Endothelial cell of umbilical vein (primary cell): Measurements from ENCODE around the gene PLPP3. TPM values are rescaled to one million over a fixed set of nuclear protein-coding genes. Genes with fewer than 3 reads are reported as not detected.

Source experiments
- BruUV-seq: library from RNA; stranded (reverse); fragments of 400-500 nt; replicated peaks from 2 replicates; lab custom pipeline; 2021; lab: Mats Ljungman, UMichigan
- CTCF ChIA-PET: fragments of 300-600, 350-600 bp; sonication (Branson Sonifier 250); formaldehyde crosslinking; loops from one replicate; lab custom pipeline; 2021; ENCODE audit warnings: antibody characterized with exemption, inconsistent platforms; lab: Charles Lee
- POLR2A ChIA-PET: fragments of 300-600, 350-600 bp; sonication (Branson Sonifier 250); formaldehyde crosslinking; loops from one replicate; lab custom pipeline; 2021; ENCODE audit warnings: antibody characterized with exemption, inconsistent platforms; lab: Charles Lee
- DNase-seq: peaks from one replicate; pipeline ENCODE4 v3.0.0-alpha.2; 2011; ENCODE audit warnings: low read depth, low spot score
- FAIRE-seq: peaks from 2 replicates; lab custom pipeline; 2011; peaks lifted over from hg19 to GRCh38; lab: Jason Lieb, UNC
- H2AFZ ChIP-seq: 2 replicates; pipeline ENCODE4 v1.6.0; 2012; ENCODE audit warnings: low read depth, low read length, control low read depth, inconsistent platforms
- H3K27ac ChIP-seq: 2 replicates; pipeline ENCODE4 v1.5.1; 2011; ENCODE audit warnings: low read depth, mild to moderate bottlenecking, control low read depth, low read length, moderate library complexity; ENCODE audit not compliant: insufficient read depth
- H3K27me3 ChIP-seq, 2 experiments: 2 replicates each; pipeline versions ENCODE4 v1.6.0 to v1.6.1; 2011; ENCODE audit warnings: low read length in 2 of 2, mixed read lengths in 1 of 2; ENCODE audit not compliant: control insufficient read depth in 2 of 2, insufficient read depth in 2 of 2
- H3K36me3 ChIP-seq, 2 experiments: 2 replicates in 1 of 2; 3 replicates in 1 of 2; pipeline ENCODE4 v1.5.1; 2011; ENCODE audit warnings: low read length in 2 of 2, mild to moderate bottlenecking in 1 of 2, moderate library complexity in 1 of 2; ENCODE audit not compliant: control insufficient read depth in 2 of 2, insufficient read depth in 2 of 2; ENCODE audit errors: extremely low read depth in 1 of 2
- H3K4me1 ChIP-seq: 3 replicates; pipeline ENCODE4 v1.5.1; 2011; ENCODE audit warnings: mild to moderate bottlenecking, low read length; ENCODE audit not compliant: control insufficient read depth, insufficient read depth; ENCODE audit errors: extremely low read depth
- H3K4me2 ChIP-seq: 2 replicates; pipeline ENCODE4 v1.6.1; 2011; ENCODE audit warnings: low read length, control low read depth, mixed read lengths; ENCODE audit not compliant: insufficient read depth
- H3K4me3 ChIP-seq, 3 experiments: fragments of 200-600 bp in 1 of 3; sonication (generic), shearing (Covaris generic) in 1 of 3; replicated peaks in 1 of 3; 2 replicates each; pipeline ENCODE4 v1.5.1; 2011 to 2016; ENCODE audit warnings: control low read depth in 3 of 3, low read length in 3 of 3, mild to moderate bottlenecking in 2 of 3, inconsistent platforms in 1 of 3, low read depth in 1 of 3, moderate library complexity in 1 of 3; ENCODE audit not compliant: insufficient read depth in 1 of 3
- H3K79me2 ChIP-seq: 2 replicates; pipeline ENCODE4 v1.6.0; 2012; ENCODE audit warnings: low read length, inconsistent platforms; ENCODE audit not compliant: control insufficient read depth, insufficient read depth
- H3K9ac ChIP-seq: replicated peaks from 2 replicates; pipeline ENCODE3; 2011; ENCODE audit warnings: low read length, control low read depth; ENCODE audit not compliant: insufficient read depth; ENCODE audit errors: extremely low read depth
- H3K9me1 ChIP-seq: replicated peaks from 3 replicates; pipeline ENCODE4 v1.6.0; 2011; ENCODE audit warnings: mild to moderate bottlenecking, low read length; ENCODE audit not compliant: control insufficient read depth, insufficient read depth; ENCODE audit errors: extremely low read depth
- H3K9me3 ChIP-seq: replicated peaks from 2 replicates; pipeline ENCODE4 v1.5.1; 2012; ENCODE audit warnings: low read length, inconsistent platforms; ENCODE audit not compliant: control insufficient read depth, insufficient read depth
- H4K20me1 ChIP-seq: replicated peaks from 2 replicates; pipeline ENCODE3; 2011; ENCODE audit warnings: mild to moderate bottlenecking, low read length; ENCODE audit not compliant: control insufficient read depth, insufficient read depth; ENCODE audit errors: extremely low read depth
- EZH2 ChIP-seq: IDR thresholded peaks from 2 replicates; pipeline ENCODE4 v1.6.1; 2012; ENCODE audit warnings: borderline replicate concordance, low read depth, mild to moderate bottlenecking, moderate library complexity, low read length, inconsistent platforms; ENCODE audit not compliant: severe bottlenecking
- FOS ChIP-seq: IDR thresholded peaks from 2 replicates; pipeline ENCODE4 v1.6.1; 2011; ENCODE audit warnings: mild to moderate bottlenecking, low read length, moderate library complexity, borderline replicate concordance; ENCODE audit not compliant: insufficient read depth
- GATA2 ChIP-seq: IDR thresholded peaks from 2 replicates; pipeline ENCODE4 v1.7.0; 2011; ENCODE audit warnings: low read depth, mild to moderate bottlenecking, moderate library complexity, mixed read lengths, low read length; ENCODE audit not compliant: insufficient read length, insufficient read depth
- JUN ChIP-seq: IDR thresholded peaks from 2 replicates; pipeline ENCODE4 v1.6.1; 2011; ENCODE audit warnings: borderline replicate concordance, low read depth; ENCODE audit not compliant: insufficient read length, insufficient read depth
- MYC ChIP-seq: IDR thresholded peaks from one replicate; pipeline ENCODE4 v1.6.1; 2011; ENCODE audit warnings: mild to moderate bottlenecking, low read depth, low read length
- POLR2A ChIP-seq: IDR thresholded peaks from 2 replicates; pipeline ENCODE4 v1.6.1; 2012; ENCODE audit warnings: low read depth, mild to moderate bottlenecking, control low read depth, low read length
- POLR2AphosphoS5 ChIP-seq: IDR thresholded peaks from 2 replicates; pipeline ENCODE4 v1.6.1; 2012; ENCODE audit warnings: low read depth, mild to moderate bottlenecking, control low read depth, low read length, moderate library complexity; ENCODE audit not compliant: insufficient read depth
- dilution Hi-C: fragments of 300-500 bp; cut with MboI; formaldehyde crosslinking; loops from one replicate; pipeline ENCODE4 v1.15.0; 2019; ENCODE audit warnings: low sequenced_read_pairs; ENCODE audit not compliant: extremely low pct_ligation_motif_present
- intact Hi-C: fragments of 100-400 bp; cut with micrococcal nuclease; formaldehyde crosslinking; loops from one replicate; pipeline ENCODE4 v1.10.0; 2022
- polyA plus RNA-seq, 4 experiments: library from polyadenylated mRNA; depleted of rRNA in 3 of 4; stranded (reverse) in 3 of 4; unstranded in 1 of 4; fragments of >200 nt; gene quantifications; 2 replicates each; pipeline versions ENCODE4 v1.2.1 to v1.2.3, GENCODE V29; 2011 to 2012; ENCODE audit warnings: missing spikeins in 1 of 4
- total RNA-seq: library from RNA; stranded (reverse); gene quantifications from 2 replicates; pipeline ENCODE4 v1.2.3, GENCODE V29; 2021
- TF ChIP-seq, protein P1 (sequence below), 2 donors: IDR thresholded peaks; 1 replicate in 1 of 2; 2 replicates in 1 of 2; pipeline ENCODE4 v1.5.1; 2011; ENCODE audit warnings: low read length in 2 of 2, mild to moderate bottlenecking in 2 of 2, moderate library complexity in 2 of 2, control low read depth in 1 of 2, inconsistent platforms in 1 of 2, low read depth in 1 of 2; ENCODE audit not compliant: insufficient read depth in 1 of 2; ENCODE audit errors: extremely low read depth in 1 of 2
- TF ChIP-seq, protein P2 (sequence below): IDR thresholded peaks from 2 replicates; pipeline ENCODE4 v1.6.1; 2011; ENCODE audit not compliant: insufficient read depth, insufficient read length

The PLPP3 gene
- total and polyA plus RNA-seq, 2 donors (not counting 3 experiments of a cell fraction or from before 2014, with no cell fraction given) = 11.3 to 14.1 TPM

DNA sequence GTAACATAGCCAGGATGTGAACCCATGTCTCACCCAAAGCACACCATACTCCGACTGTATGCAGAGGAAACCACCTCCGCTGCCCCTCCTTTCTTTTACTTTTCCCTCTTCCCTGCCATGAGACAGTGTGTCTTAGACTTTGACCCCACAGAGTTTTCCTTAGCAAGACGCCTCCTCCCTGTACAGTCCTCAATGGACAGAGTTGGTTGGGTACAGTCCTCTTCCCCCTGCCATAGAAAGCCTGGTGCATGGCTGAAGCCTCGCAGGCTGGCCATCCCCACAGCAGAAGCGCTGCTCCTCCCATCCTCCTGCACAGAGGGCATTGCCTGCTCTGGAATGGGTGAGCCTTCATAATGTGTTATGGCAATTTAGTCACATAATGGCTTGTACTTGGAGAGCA, 127.9 kb downstream of the PLPP3 start:
- no peak overlapping the region for H3K4me3 ChIP-seq
- DNase-seq (no peak), FAIRE-seq (no peak)
- no peaks in the 10 kb centered on the region for H3K79me2 ChIP-seq
- ChIA-PET CTCF (no interaction called here), POLR2A (no interaction called here)
- no TSS peak for BruUV-seq
- peaks cover 6% of the 10 kb centered on the region for H3K4me1 ChIP-seq
- no peaks in the 10 kb centered on the region for H3K9me1 ChIP-seq
- no peaks in the 10 kb centered on the region for H3K27me3 ChIP-seq
- TF ChIP-seq POLR2AphosphoS5 = no peak
- TF ChIP-seq, protein P1, sequence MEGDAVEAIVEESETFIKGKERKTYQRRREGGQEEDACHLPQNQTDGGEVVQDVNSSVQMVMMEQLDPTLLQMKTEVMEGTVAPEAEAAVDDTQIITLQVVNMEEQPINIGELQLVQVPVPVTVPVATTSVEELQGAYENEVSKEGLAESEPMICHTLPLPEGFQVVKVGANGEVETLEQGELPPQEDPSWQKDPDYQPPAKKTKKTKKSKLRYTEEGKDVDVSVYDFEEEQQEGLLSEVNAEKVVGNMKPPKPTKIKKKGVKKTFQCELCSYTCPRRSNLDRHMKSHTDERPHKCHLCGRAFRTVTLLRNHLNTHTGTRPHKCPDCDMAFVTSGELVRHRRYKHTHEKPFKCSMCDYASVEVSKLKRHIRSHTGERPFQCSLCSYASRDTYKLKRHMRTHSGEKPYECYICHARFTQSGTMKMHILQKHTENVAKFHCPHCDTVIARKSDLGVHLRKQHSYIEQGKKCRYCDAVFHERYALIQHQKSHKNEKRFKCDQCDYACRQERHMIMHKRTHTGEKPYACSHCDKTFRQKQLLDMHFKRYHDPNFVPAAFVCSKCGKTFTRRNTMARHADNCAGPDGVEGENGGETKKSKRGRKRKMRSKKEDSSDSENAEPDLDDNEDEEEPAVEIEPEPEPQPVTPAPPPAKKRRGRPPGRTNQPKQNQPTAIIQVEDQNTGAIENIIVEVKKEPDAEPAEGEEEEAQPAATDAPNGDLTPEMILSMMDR (IDR thresholded peaks at IDR 0.05; ENCODE audit: extremely low read depth in 1 of 2, insufficient read depth in 1 of 2, low read depth in 1 of 2, low read length in 2 of 2) = no peak
- TF ChIP-seq MYC = no peak
- no peak for TF ChIP-seq EZH2
- no peak for TF ChIP-seq GATA2
- no peak for TF ChIP-seq JUN
- TF ChIP-seq, protein P2, sequence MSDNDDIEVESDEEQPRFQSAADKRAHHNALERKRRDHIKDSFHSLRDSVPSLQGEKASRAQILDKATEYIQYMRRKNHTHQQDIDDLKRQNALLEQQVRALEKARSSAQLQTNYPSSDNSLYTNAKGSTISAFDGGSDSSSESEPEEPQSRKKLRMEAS = no peak
- TF ChIP-seq FOS = no peak
- TF ChIP-seq POLR2A = no peak
- intact Hi-C loops = no loop called here
- no peaks in the 10 kb centered on the region for H3K9me3 ChIP-seq
- H3K9ac ChIP-seq = no peak overlapping the region
- H3K4me2 ChIP-seq = no peak overlapping the region
- no peaks in the 10 kb centered on the region for H4K20me1 ChIP-seq
- no peaks in the 10 kb centered on the region for H3K36me3 ChIP-seq
- H3K27ac ChIP-seq = no peak overlapping the region
- no peak overlapping the region for H2AFZ ChIP-seq
- dilution Hi-C loops = no loop called here
